Left kidney (tissue), 2 donors: ENCODE measurements around the gene MYDGF. TPM values are rescaled to one million over a fixed set of nuclear protein-coding genes. Genes with fewer than 3 reads are reported as not detected.
"Not testable (repeated sequence)": the region's sequence is repeated elsewhere in the genome, so short reads cannot be mapped to it uniquely, and the experiment has no call there.

Experiments used
- DNase-seq: peaks from one replicate; pipeline ENCODE4 v3.0.0-alpha.2; 2013
- polyA plus RNA-seq: library from polyadenylated mRNA; unstranded; fragments of 120-200 nt; gene quantifications from one replicate; pipeline ENCODE4 v1.2.1, GENCODE V29; 2013; ENCODE audit not compliant: insufficient read length

MYDGF gene
- polyA plus RNA-seq, 1 donor, result 59.2 TPM

GRCh38 chr19:4702764-4703163 lies 32.6 kb upstream of the MYDGF start:
- no peak for DNase-seq

- DNase-seq, result no peak
These were observed 31.4 kb upstream of the MYDGF start for GRCh38 chr19:4701557-4701956.

GRCh38 chr19:4700693-4700970 lies 30.5 kb upstream of the MYDGF start:
- no peak for DNase-seq

GRCh38 chr19:4699826-4700692 lies 29.9 kb upstream of the MYDGF start:
- no peak for DNase-seq

GRCh38 chr19:4697304-4697703 lies 27.2 kb upstream of the MYDGF start:
- no peak for DNase-seq

- no peak for DNase-seq
These were observed 25.1 kb upstream of the MYDGF start for GRCh38 chr19:4695224-4695731.

- no peak for DNase-seq
These were observed 24.3 kb upstream of the MYDGF start for GRCh38 chr19:4694211-4694987.

- DNase-seq, result no peak
These were observed 23.5 kb upstream of the MYDGF start for GRCh38 chr19:4693471-4694121.

- no peak for DNase-seq
These were observed 22.9 kb upstream of the MYDGF start for GRCh38 chr19:4693078-4693350.

GRCh38 chr19:4692251-4693077 lies 22.3 kb upstream of the MYDGF start:
- DNase-seq, result no peak

- DNase-seq, result no peak
These were observed 21.2 kb upstream of the MYDGF start for GRCh38 chr19:4691373-4691772.

GRCh38 chr19:4690361-4690760 lies 20.2 kb upstream of the MYDGF start:
- DNase-seq, result no peak

- no peak for DNase-seq
These were observed 19.3 kb upstream of the MYDGF start for GRCh38 chr19:4689403-4689802.

GRCh38 chr19:4688587-4688986 lies 18.4 kb upstream of the MYDGF start:
- no peak for DNase-seq

GRCh38 chr19:4687396-4687795 lies 17.3 kb upstream of the MYDGF start:
- no peak for DNase-seq

GRCh38 chr19:4686700-4687099 lies 16.6 kb upstream of the MYDGF start:
- DNase-seq, result no peak

- no peak for DNase-seq
These were observed 14.4 kb upstream of the MYDGF start for GRCh38 chr19:4684312-4685095.

- DNase-seq, result no peak
These were observed 12.5 kb upstream of the MYDGF start for GRCh38 chr19:4682417-4683200.

GRCh38 chr19:4680021-4680420 lies 9.9 kb upstream of the MYDGF start:
- DNase-seq, result not testable (repeated sequence)
